IPS DF 4.7 (cell line): ENCODE measurements around the gene HOXB5.

Source experiments
- DNase-seq: peaks from one replicate; pipeline ENCODE4 v3.0.0-alpha.2; 2013; ENCODE audit warnings: low spot score; ENCODE audit errors: extremely low read depth

HOXB5 gene

GRCh38 chr17:48590607-48591161 lies 2.9 kb downstream of the HOXB5 start:
- no peak for DNase-seq

DNA sequence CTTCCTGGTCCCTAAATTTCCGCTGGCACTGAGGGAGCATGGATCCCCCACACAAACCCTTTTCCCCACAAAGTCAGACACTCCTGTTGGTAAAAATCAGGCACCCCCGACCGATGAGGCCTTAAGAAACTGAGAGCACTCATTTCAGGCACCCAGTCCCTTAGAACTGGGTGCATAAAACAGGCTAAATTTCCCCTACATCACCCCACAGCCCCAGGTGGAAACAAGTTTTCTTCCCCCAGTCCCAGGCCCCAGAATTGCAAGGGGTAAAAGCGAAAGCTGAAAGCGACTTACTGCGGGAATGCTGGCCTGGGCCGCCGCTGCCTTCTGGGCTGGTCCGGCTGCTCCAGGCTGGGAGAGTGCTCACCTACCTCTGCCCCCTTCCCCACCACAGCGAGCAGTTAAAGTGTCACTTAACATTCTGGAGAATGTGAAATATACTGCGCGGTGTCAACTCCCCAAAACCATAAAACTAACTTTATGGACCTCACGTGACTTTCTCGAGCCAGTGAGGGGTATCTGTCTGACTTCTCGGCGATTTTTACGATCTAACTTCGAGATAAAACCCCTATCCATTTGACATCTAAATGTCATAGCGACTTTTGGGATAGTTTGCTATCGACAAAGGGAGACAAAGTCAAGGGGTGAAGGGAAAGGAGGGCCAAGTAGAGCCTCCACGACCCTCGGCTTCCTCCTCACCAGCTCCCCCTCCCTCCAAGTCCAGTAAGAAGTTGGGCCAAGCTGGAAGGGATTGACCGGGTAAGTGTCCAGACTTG lies 3.6 kb downstream of the HOXB5 start, which contains the start of gene HOXB3:
Gene HOXB3, minus strand, starts transcription at position 411 of the 776 bp plus-strand sequence. CDS start 37,767 bp downstream, outside the sequence.
- DNase-seq, result no peak

- no peak for DNase-seq
Measured at GRCh38 chr17:48589060-48589830, 4.3 kb downstream of the HOXB5 start.

- DNase-seq, result no peak
Measured at GRCh38 chr17:48588528-48588927, 5.1 kb downstream of the HOXB5 start.

GRCh38 chr17:48588074-48588415 lies 5.5 kb downstream of the HOXB5 start:
- no peak for DNase-seq

DNA sequence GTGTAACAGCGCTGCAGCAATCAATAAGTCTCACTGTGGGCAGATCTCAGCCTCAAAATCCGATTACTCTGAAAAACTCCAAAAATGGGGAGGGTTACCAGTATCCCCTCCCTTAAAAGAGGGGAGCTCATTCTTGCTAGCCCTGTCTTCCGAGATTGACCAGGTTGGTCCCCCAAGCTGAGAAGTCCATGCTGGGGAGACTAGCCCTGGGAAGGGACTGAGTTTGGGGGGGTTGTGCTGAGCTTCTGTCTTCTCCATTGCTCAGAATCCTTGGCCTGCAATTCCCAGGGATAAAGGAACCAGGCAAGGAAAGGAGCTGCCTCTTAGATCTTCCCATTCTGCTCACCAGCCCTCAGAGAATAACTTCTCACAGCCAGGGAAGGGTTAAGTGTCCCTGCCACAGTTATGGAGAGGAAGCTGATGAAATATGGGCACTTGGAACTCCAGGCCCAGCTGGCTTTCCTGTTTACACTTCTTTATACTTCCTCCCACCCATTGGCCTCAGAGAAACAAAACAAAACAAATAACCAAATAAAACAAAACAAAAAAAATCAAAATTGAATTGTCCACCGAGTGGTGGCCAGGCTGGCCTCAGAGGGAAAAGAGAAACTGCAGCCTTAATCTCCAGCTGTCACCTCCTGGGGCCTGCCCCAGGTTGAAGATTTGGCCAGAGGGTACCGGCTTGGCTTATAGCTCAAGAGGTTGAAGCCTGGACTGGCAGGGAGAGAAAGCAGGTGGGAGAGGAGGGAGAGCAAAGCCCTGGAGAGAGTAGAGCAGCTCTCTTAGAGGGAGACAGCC lies 6.1 kb downstream of the HOXB5 start:
- no peak for DNase-seq

GRCh38 chr17:48586355-48587258 lies 7.0 kb downstream of the HOXB5 start:
- DNase-seq, result no peak

GRCh38 chr17:48584223-48584741 lies 9.3 kb downstream of the HOXB5 start:
- no peak for DNase-seq

DNA sequence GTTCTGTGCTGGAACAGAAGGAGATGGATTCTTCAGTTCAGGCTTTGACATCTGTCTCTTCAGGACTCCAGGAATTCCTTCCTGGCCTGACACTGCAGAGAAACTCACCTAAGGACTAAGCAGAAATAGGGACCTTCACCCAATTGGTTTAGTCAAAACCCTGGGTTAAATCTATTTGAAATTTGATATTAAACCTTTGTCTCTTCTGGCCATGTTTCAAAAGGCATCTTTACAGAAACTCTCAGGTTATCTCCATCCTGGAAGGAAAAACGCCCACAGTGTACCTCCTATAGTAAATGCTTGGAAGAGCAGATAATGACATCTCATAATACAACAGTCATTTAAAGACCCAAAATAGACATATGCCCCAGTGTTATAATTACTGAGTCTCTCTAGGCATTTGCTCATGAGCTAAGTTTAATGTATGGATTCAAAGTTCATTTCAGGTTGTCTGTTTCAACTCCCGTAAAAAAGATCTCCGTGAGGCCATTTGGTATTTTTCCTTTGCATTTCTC lies 9.8 kb downstream of the HOXB5 start:
- no peak for DNase-seq

- no peak for DNase-seq
Measured at GRCh38 chr17:48582750-48583069, 10.9 kb downstream of the HOXB5 start.

GRCh38 chr17:48579760-48580554 lies 13.6 kb downstream of the HOXB5 start:
- no peak for DNase-seq

GRCh38 chr17:48579471-48579759 lies 14.2 kb downstream of the HOXB5 start:
- no peak for DNase-seq

DNA sequence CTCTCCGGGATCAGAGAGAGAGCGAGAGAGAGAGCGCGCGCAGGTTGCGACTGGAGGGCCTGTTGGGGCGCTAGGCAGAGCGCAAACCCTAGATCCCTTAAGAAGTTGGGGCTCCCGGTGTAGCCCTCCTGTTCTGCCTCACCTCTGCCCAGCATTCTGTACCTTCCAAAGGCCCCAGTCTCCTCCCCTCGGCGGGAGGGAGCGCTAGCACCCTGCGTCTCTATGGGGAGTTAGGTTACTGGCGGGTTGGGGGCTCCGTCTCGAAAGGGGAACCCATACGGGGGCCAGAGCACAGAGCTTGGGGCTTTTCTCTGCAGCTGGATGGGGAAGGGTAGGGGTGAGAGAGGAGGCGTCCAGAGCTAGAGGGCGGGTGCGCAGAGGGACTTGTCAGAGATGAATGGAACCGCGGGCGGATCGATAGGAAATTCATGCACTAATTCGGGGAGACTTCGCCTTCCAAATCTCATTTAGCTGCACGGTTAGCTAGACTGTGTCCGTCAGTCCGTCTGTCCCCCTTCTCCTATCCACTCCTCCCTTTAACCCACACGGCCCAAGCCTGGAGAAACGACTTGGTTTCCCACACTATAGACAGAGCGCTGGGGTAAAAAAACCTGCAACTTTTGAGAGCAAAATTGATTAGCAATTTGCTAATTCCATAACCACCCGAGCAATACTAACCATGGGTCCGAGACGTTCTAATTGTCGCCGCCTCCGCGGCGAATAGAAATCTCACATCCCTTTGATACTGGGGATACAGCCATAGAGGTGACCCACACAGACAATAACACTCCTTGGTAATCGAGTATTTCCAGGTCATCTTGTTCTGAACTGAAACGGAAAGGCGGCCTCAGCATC lies 14.7 kb downstream of the HOXB5 start:
- DNase-seq, result no peak

GRCh38 chr17:48577946-48578615 lies 15.5 kb downstream of the HOXB5 start, which contains the start of gene HOXB4:
Gene HOXB4 (minus strand): TSS chr17:48578350. CDS start chr17:48578319, 31 bp downstream.
- DNase-seq, result no peak

GRCh38 chr17:48577330-48577945 lies 16.1 kb downstream of the HOXB5 start:
- DNase-seq, result no peak

- no peak for DNase-seq
Measured at GRCh38 chr17:48576479-48577309, 16.9 kb downstream of the HOXB5 start.
